Hematopoietic multipotent progenitor cell treated with erythropoietin and hydrocortisone succinate and interleukin-3 and kit ligand, for 6 days (in vitro differentiated cells): ENCODE measurements around the gene PCDHA13.
A peak's percentile ranks its signal among the peaks of the same experiment; 100 is the strongest.
"Not testable (repeated sequence)": the region's sequence is repeated elsewhere in the genome, so short reads cannot be mapped to it uniquely, and the experiment has no call there.

Experiments used
- DNase-seq: peaks from one replicate; pipeline ENCODE4 v3.0.0-alpha.2; 2015

PCDHA13 gene

DNA sequence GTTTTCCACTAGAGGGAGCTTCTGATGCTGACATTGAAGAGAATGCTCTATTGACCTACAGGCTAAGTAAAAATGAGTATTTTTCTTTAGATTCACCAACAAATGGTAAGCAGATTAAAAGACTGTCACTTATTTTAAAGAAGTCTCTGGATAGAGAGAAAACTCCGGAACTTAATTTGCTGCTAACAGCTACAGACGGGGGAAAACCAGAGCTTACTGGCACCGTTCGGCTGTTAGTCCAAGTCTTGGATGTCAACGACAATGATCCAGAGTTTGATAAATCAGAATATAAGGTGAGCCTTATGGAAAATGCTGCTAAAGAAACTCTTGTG, 12.4 kb upstream of the PCDHA13 start:
- no peak for DNase-seq

GRCh38 chr5:140870221-140871201, 11.4 kb upstream of the PCDHA13 start:
- no peak for DNase-seq

GRCh38 chr5:140875085-140876065, 6.5 kb upstream of the PCDHA13 start, which contains the start of gene PCDHA12:
PCDHA12 (plus strand) TSS chr5:140875308; CDS start chr5:140875473, 165 bp downstream.
- DNase-seq = no peak

- DNase-seq = not testable (repeated sequence)
These were observed 5.2 kb upstream of the PCDHA13 start for GRCh38 chr5:140876541-140877261.

DNA sequence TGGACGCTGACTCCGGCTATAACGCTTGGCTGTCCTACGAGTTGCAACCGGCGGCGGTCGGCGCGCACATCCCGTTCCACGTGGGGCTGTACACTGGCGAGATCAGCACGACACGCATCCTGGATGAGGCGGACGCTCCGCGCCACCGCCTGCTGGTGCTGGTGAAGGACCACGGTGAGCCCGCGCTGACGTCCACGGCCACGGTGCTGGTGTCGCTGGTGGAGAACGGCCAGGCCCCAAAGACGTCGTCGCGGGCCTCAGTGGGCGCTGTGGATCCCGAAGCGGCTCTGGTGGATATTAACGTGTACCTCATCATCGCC, 4.7 kb upstream of the PCDHA13 start:
- DNase-seq = no peak

GRCh38 chr5:140882591-140882899, 621 bp downstream of the PCDHA13 start:
- DNase-seq = no peak

GRCh38 chr5:140883373-140883772, 1.4 kb downstream of the PCDHA13 start:
- DNase-seq = no peak

- DNase-seq = no peak
These were observed 2.2 kb downstream of the PCDHA13 start for GRCh38 chr5:140883927-140884697.

DNA sequence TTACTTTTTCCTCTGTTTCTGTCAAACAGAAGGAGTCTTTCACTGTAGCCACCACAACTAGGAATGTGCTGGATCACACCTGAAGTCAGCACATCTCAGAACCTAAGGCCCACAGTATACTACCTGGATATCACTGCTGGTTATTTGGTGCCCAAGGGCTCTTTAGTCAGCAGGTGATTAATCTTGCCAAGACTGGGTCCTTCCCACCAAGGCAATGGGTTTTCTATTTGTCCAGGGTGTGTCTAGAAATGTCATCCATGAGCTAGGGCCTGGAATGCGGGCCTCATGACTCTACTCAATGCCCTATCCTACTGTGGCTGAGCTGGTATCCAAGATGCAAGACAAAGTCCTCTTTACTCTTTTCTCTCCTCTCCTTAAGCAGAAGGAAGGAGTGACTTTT, 34.4 kb downstream of the PCDHA13 start:
- no peak for DNase-seq

- no peak for DNase-seq
These were observed 41.7 kb downstream of the PCDHA13 start for GRCh38 chr5:140923601-140924000.

GRCh38 chr5:140925806-140926442, 44.0 kb downstream of the PCDHA13 start, which contains the start of gene PCDHAC1:
PCDHAC1 (plus strand) TSS chr5:140926299; CDS start chr5:140926893, 594 bp downstream.
- no peak for DNase-seq

DNA sequence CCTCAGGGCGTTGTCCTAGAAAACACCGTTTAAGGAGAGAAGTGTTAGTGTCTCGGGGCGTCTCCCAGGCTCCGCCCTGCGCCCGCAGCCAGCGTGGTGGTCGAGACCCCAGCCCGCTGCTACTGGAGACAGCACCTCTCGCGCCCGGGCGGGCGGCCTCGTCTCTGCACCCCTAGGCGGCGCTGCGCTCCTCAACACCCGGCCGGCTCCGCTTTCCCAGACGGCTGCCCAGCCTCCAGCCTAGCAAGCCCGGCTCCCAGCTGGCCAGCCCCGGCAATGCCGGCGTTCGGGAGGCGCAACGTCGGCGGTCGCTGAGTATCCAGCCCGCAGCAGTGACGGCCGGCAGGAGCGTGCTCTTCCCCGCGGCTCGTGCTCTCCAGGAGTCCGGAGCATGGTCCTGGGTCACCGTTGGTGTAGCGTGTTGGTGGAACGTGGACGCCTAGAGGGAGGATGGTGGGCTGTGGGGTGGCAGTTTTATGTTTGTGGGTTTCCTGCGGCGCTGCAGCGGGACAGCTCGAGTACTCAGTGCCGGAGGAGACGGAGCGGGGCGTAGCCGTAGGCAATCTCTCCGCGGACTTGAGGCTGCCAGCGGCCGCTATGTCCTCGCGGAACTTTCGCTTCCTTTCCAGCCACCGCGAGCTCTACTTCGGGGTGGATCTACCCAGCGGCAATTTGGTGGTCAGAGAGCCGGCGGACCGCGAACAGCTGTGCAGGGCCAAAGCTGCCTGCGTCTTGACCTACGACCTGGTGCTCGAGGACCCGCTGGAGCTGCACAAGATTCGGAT, 44.7 kb downstream of the PCDHA13 start:
- DNase-seq = peak; percentile 8

DNA sequence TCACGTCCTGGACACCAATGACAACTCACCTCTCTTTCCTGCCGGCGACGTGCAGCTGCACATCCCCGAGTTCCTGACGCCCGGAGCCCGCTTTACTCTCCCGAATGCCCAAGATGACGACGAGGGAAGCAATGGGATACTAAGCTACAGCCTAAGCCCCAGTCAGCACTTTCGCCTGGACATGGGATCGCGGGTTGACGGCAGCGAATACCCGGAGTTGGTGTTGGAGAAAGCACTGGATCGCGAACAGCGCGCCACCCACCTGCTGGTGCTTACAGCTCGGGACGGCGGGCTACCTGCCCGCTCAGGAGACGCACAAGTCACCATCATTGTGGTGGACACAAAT, 45.3 kb downstream of the PCDHA13 start:
- no peak for DNase-seq
